ENCODE results near the gene CD8B2.
A peak's percentile ranks its signal among the peaks of the same experiment; 100 is the strongest.
"Not testable (repeated sequence)": the region's sequence is repeated elsewhere in the genome, so short reads cannot be mapped to it uniquely, and the experiment has no call there.

Gene CD8B2

GRCh38 chr2:106513391-106513790, 26.2 kb downstream of the CD8B2 start:
- not testable (repeated sequence) for DNase-seq

DNA sequence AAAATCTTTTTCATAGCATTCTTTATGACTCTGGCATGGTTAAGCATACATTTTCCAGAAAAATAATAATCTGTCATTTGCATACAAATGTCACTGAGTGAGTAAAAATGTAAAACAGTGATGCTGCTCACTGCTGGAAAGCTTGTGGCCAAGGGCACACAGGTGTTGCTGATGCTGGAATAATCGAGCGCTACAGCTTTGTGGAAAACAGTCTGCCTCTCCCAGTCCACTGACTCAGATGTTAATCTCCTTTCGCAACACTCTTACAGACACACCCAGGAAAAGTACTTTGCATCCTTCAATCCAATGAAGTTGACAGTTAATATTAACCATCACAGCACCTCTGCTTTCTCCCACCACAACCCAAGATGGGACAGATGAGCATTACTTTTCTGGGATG, 27.7 kb downstream of the CD8B2 start:
- DNase-seq, result not testable (repeated sequence)

DNA sequence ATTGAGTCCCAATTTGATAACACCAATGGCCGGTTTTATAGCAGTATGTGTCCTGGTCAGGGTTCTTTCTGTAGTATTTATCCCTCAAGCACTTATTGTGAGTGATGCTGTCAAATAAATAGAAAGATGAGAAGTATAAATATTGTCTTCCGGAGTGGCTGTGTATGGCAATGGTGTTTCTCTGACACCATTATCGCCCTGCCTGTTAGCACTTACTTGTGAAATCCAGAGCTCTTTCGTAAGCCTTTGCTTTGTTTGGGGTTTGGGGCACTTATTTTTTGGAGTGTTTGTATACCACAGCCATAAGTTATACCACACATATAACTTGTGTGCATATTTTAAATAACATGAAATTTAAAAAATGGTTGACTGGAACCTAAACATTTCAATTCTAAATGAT, 29.3 kb downstream of the CD8B2 start:
- no peak for DNase-seq

- no peak for DNase-seq
Measured at GRCh38 chr2:106516864-106517263, 29.7 kb downstream of the CD8B2 start.

DNA sequence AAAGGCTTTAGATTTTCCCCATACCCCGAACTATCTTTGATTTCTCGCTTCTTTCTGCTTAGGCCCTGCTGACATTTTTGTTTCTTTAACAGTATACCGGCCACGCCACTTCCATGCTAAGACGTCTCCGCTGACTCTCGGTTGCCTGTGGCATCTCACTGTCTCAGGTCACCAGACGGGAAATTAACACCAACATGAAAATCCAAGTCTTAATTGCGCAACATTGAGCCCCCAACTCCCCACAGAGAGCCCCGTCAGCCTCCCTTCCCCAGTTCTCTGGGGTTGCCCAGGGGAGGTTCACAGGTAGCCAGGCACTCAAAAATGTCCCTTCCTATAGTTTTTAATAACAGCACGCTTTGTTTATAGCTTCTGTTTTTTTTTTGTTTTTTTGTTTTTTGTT, 30.2 kb downstream of the CD8B2 start:
- no peak for DNase-seq

GRCh38 chr2:106519767-106520166, 32.6 kb downstream of the CD8B2 start:
- no peak for DNase-seq

DNA sequence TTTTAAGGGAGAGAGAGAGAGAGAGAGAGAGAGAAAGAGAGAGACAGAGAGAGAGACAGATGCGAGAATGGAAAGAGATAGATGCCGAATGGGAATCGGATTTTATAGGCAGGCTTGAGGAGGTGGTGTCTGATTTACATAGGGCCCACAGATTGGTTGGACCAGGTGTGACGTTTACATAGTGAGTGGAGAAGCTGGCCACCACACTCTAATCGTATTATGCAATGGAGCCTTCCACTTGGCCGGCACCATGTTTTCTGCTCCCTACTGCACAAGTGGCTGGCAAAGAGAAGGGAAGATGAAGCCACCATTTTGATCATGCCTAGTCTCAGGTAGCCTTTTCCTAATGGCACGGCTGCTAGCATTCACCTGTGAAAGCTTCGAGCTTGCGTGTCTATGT, 33.9 kb downstream of the CD8B2 start:
- no peak for DNase-seq

GRCh38 chr2:106523976-106524665, 37.0 kb downstream of the CD8B2 start:
- DNase-seq, result no peak

- no peak for DNase-seq
Measured at GRCh38 chr2:106530866-106531265, 43.7 kb downstream of the CD8B2 start.

DNA sequence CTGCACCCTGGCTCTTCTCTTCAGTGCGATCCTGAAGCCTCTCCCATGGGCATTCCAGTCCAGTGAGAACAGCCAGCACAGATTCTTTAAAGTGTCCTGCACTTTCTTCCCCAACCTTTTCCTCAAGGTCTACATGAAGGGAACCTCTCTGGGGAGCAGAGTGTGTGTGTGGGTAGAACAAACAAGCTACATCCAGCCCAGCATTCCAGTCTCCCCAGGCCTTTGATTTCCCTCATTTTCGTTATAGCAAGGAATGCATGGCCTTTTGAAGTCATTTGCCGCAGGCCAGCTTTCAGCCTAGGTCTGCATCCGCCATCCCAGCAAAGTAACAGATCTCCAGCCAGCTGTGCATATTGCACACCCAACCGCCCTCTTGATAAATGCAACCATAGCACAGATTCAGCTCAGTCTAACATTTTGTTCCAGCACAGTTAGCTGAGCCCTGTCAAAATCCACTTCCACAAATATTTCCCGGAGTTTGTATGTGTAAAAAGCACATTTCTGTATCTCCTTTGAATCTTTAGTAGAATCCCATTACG, 44.6 kb downstream of the CD8B2 start:
- DNase-seq, result no peak

- DNase-seq, result no peak
Measured at GRCh38 chr2:106532236-106532635, 45.1 kb downstream of the CD8B2 start.

- DNase-seq, result no peak
Measured at GRCh38 chr2:106534471-106534870, 47.3 kb downstream of the CD8B2 start.

- DNase-seq, result no peak
Measured at GRCh38 chr2:106536490-106536889, 49.3 kb downstream of the CD8B2 start.

- no peak for DNase-seq
Measured at GRCh38 chr2:106537047-106537446, 49.9 kb downstream of the CD8B2 start.

DNA sequence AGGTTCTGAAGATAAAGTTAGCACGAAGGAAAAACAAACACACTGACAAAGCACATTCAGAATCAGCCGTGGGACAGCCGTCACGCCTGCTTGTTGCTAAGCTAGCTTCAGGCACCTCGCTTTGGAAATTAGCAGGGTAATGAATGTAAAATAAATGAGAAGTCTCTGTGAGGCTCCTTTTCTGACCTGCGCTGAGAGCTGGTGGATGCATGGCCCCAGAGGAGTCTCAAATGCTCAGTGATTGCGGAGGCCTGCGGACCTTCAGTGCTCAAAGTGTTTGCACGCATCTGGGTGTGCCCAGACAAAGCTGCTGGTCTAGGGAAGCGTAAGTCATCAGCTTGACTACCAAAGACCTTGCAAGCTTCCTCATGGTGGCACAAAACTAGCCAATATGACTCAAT, 50.6 kb downstream of the CD8B2 start:
- DNase-seq, result no peak

GRCh38 chr2:106540886-106541285, 53.7 kb downstream of the CD8B2 start:
- no peak for DNase-seq

DNA sequence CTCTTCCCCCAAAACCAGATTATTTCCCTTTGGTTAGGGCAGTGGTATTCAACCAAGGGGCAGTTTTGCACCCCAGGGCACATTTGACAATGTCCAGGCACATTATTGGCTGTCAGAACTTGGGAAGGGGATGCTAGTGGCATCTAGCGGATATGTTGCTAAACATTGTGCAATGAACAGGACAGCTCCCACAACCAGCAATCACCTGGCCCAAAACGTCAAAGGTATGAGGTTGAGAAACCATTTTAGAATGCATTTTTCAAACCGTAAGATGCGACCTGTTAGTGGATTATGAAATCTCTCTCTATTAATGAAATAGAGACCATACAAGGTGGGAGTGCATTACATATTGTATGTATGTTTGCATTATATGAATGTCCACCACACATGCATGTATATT, 54.2 kb downstream of the CD8B2 start:
- DNase-seq, result no peak

DNA sequence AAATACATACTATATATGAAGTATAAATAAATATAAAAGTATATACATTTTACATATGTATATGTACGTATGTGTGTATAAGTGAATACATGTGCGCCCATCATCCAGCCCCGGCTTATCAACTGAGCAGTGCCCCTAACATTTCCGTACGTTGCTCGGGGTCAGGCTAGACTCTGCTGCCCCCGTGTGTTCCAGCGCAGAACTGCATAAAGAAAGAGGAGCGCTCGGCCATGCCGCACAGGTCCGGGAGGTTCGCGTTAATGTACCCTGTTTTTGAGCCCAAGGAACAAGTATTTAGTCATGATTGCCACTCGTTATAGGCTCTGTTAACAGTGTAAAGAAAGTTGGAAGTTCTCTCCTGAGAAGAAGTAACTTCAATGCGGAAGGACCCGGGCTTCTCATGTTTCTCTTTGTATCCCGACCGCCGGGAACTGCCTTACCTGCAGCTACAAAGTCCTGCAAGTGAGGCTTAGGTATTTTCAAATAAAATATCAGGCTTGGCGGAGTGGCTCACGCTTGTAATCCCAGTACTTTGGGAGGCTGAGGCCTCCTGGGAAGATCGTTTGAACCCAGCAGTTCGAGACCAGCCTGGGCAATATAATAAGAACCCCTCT, 55.7 kb downstream of the CD8B2 start:
- DNase-seq, result peak; percentile 15

- DNase-seq, result no peak
Measured at GRCh38 chr2:106545007-106545406, 57.8 kb downstream of the CD8B2 start.

GRCh38 chr2:106546391-106546990, 59.3 kb downstream of the CD8B2 start:
- DNase-seq, result no peak

DNA sequence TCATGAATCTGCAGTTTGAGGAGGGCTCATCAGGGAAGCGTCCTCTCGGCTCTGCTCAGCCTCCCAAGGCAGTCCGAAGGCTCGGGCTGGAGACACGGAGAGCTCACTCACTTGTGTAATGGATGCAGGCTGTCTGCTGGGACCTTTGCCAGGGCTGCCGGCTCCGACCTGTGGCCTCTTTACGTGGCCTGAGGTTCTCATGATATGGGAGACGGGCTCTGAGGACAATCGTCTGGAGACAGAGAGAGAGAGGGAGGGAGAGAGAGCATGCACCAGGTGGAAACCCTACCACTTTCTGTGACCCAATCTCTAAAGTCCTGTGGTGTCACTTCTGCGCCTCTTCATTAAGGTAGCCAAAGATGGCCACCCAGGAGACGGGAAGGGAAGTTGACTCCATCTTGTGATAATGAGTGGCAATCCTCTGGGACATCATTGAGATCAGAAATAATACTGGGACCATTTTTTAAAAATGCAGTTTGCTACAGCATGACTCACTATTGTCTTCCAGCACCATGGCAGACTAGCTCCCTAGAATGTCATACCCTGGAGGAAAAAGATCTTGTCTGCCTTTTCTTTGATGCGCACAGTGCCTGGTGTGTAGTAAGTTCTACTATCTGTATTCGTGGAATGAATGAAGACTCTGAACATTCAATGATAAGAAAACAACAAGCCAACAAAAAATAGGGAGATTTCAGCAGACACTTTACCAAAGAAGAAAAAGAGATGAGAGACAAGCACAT, 60.2 kb downstream of the CD8B2 start:
- DNase-seq, result no peak

GRCh38 chr2:106551417-106552130, 64.4 kb downstream of the CD8B2 start:
- no peak for DNase-seq

- no peak for DNase-seq
Measured at GRCh38 chr2:106552921-106553320, 65.8 kb downstream of the CD8B2 start.
